Upper lobe of left lung (tissue), 4 donors: ENCODE data around the gene SND1.

Experiments used
- CTCF ChIP-seq, 6 experiments: fragments of 450-650 bp in 4 of 6; fragments of 200-600 bp in 2 of 6; sonication (generic) in 2 of 6; IDR thresholded peaks; one replicate each; pipeline ENCODE4 v1.5.1; 2016 to 2019; ENCODE audit warnings: antibody characterized with exemption in 6 of 6
- EP300 ChIP-seq, 4 donors: sonication (generic); formaldehyde crosslinking; IDR thresholded peaks; one replicate each; pipeline ENCODE4 v1.5.1; 2017; ENCODE audit warnings: antibody characterized with exemption in 4 of 4, control low read depth in 2 of 4
- POLR2A ChIP-seq, 4 donors: fragments of 450-650 bp; IDR thresholded peaks; one replicate each; pipeline ENCODE4 v1.5.1; 2016 to 2017; ENCODE audit warnings: antibody characterized with exemption in 4 of 4, mild to moderate bottlenecking in 2 of 4
- POLR2AphosphoS5 ChIP-seq, 2 donors: sonication (generic); formaldehyde crosslinking; IDR thresholded peaks; one replicate each; pipeline ENCODE4 v1.5.1; 2017; ENCODE audit warnings: antibody characterized with exemption in 2 of 2

- no peak for TF ChIP-seq CTCF (IDR thresholded peaks at IDR 0.05)
- no peak for TF ChIP-seq POLR2A (IDR thresholded peaks at IDR 0.05)
- TF ChIP-seq EP300 (IDR thresholded peaks at IDR 0.05) = no peak
- no peak for TF ChIP-seq POLR2AphosphoS5 (IDR thresholded peaks at IDR 0.05)
Measured at GRCh38 chr7:127909424-127910152, 257.6 kb downstream of the SND1 start.
